WERI-Rb-1 (cell line): ENCODE measurements around the gene PRRT3.
"Not testable (repeated sequence)": the region's sequence is repeated elsewhere in the genome, so short reads cannot be mapped to it uniquely, and the experiment has no call there.

Experiments
- DNase-seq: peaks from one replicate; pipeline ENCODE4 v3.0.0-alpha.2; 2020
- H3K27ac ChIP-seq: fragments of 250-450 bp; sonication (Bioruptor Pico); 2 replicates; pipeline ENCODE4 v1.5.1; 2020; ENCODE audit warnings: mild to moderate bottlenecking, moderate library complexity
- H3K27me3 ChIP-seq: fragments of 250-450 bp; sonication (Bioruptor Pico); 2 replicates; pipeline ENCODE4 v1.5.1; 2021; ENCODE audit warnings: mild to moderate bottlenecking, low read depth, moderate library complexity; ENCODE audit not compliant: insufficient read depth, severe bottlenecking
- H3K36me3 ChIP-seq: fragments of 250-450 bp; sonication (Bioruptor Pico); 2 replicates; pipeline ENCODE4 v1.5.1; 2020; ENCODE audit warnings: mild to moderate bottlenecking, moderate library complexity
- H3K4me3 ChIP-seq: 2 replicates; pipeline ENCODE4 v1.5.1; 2011; ENCODE audit warnings: low read depth, mild to moderate bottlenecking, control low read depth, low read length
- H3K9me3 ChIP-seq: fragments of 250-450 bp; sonication (Bioruptor Pico); 2 replicates; pipeline ENCODE4 v1.5.1; 2021; ENCODE audit warnings: mild to moderate bottlenecking, moderate library complexity; ENCODE audit not compliant: severe bottlenecking
- TF ChIP-seq, protein P1 (sequence below): IDR thresholded peaks from 2 replicates; pipeline ENCODE4 v1.5.1; 2011; ENCODE audit warnings: low read depth, mild to moderate bottlenecking, control low read depth, inconsistent platforms, low read length

Gene PRRT3

DNA sequence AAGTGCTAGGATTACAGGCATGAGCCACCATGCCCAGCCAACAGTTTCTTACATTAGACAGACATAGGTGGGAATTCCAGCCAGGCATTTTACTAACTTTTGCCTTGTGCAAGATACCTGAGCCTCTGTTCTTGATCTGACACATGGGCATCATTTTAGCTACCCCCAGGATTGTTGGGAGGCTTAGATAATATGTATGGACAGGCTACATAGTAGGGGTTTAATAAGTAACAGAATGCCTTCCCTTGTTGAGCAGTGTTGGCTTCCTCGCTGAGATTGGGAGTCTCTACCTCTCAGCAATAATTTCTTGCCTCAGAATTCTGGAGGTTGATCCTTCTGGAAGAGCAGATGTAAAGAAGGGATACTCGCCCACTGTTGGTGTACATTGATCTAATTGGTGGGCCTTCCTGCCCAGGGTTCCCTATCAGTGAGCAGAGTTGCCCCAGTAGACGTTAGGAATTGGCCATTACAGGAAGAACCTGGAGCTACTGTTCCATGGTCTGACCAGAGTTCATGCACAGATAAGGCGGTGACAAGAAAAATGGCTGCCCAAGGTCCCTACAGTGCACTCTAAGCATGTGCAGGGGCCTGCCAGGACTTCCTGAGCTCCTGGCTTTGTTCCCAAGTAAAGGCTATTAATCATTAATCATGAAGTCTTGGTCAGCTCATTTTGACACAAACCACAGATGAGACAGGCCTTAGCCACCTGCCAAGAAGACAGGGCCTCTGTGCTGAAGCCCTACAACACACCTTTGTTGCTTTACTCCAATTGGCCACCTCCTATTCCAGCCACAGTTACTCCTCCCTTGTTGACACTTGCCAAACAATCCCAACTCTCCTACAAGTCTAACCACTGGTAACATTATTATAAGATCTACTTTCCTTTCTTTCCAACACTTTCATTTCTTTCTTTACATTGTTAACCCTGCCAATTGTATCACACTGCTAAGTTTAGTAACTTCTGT, 54.5 kb downstream of the PRRT3 start:
- TF ChIP-seq, protein P1, sequence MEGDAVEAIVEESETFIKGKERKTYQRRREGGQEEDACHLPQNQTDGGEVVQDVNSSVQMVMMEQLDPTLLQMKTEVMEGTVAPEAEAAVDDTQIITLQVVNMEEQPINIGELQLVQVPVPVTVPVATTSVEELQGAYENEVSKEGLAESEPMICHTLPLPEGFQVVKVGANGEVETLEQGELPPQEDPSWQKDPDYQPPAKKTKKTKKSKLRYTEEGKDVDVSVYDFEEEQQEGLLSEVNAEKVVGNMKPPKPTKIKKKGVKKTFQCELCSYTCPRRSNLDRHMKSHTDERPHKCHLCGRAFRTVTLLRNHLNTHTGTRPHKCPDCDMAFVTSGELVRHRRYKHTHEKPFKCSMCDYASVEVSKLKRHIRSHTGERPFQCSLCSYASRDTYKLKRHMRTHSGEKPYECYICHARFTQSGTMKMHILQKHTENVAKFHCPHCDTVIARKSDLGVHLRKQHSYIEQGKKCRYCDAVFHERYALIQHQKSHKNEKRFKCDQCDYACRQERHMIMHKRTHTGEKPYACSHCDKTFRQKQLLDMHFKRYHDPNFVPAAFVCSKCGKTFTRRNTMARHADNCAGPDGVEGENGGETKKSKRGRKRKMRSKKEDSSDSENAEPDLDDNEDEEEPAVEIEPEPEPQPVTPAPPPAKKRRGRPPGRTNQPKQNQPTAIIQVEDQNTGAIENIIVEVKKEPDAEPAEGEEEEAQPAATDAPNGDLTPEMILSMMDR, result no peak
- no peaks in the 10 kb centered on the region for H3K9me3 ChIP-seq
- H3K4me3 ChIP-seq, result no peak overlapping the region
- peaks cover 15% of the 10 kb centered on the region for H3K36me3 ChIP-seq
- H3K27ac ChIP-seq, result no peak overlapping the region
- no peak for DNase-seq
- H3K27me3 ChIP-seq, result no peaks in the 10 kb centered on the region

DNA sequence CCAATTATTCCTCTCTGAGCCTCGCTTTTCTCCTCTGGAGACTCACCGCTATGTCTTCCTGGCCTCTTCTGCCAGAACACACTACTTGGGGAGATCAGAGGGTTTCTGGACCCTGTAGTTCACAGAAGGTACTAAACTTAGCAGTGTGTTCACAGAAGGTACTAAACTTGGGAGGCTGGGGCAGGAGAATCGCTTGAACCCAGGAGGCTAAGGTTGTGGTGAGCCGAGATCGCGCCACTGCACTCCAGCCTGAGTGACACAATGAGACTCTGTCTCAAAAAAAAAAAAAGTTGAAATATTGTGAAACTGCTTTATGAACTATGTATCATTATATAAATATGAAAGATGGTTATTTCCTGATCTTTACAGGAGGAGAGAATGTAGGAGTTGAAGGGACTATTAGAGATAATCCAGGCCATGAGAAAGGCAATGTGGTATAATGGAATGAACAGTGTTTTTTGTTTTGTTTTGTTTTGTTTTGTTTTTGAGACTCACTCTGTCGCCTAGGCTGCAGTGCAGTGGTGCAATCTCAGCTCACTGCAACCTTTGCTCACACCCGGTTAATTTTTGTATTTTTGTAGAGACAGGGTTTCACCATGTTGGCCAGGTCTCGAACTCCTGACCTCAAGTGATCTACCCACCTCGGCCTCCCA, 55.3 kb downstream of the PRRT3 start:
- not testable (repeated sequence) for H3K27ac ChIP-seq, H3K27me3 ChIP-seq, DNase-seq, H3K4me3 ChIP-seq, H3K9me3 ChIP-seq
- H3K36me3 ChIP-seq, result peaks cover 20% of the 10 kb centered on the region

DNA sequence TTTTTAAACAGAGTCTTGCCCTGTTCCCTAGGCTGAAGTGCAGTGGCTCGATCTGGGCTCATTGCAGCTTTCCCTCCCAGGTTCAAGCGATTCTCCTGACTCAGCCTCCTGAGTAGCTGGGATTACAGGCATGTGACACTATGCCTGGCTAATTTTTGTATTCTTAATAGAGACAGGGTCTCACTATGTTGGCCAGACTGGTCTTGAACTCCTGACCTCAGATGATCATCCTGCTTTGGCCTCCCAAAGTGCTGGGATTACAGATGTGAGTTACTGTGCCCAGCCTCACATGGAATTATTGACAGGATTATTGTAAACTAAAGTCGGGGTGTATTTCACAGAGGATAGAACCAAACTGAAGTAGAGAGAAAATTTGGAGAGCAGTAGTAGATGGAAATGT, 56.5 kb downstream of the PRRT3 start:
- not testable (repeated sequence) for DNase-seq, H3K27me3 ChIP-seq, H3K4me3 ChIP-seq, H3K9me3 ChIP-seq, H3K27ac ChIP-seq
- peaks cover 24% of the 10 kb centered on the region for H3K36me3 ChIP-seq
